C4-2B (cell line): ENCODE results near the gene INSL4.

Experiments
- H3K27ac ChIP-seq: fragments of 450-650 bp; 2 replicates; pipeline ENCODE4 v1.5.1; 2017
- CTCF ChIP-seq: fragments of 450-650 bp; conservative IDR thresholded peaks from 2 replicates; pipeline ENCODE4 v1.5.1; 2017; ENCODE audit warnings: mild to moderate bottlenecking
- ZFX ChIP-seq: fragments of 450-650 bp; IDR thresholded peaks from 2 replicates; pipeline ENCODE4 v1.6.1; 2017

INSL4 gene

DNA sequence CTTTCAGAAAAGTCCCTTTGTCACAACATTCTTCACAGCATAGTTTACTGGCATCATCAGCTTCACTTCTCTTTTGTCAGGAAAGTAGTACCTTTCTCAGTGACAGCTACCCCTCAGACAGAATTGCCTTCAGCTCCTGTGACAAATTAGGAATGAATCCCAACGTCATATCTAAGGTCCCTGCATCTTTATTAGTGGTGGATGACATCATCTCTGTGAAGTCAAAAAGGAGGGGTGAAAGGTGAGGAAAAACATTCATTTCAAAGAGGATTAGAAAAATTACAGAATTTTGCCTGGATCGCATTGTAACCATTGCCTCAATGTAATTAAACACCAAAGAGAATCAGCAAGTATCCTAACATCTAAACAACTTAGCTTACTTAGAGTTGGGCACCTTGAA, 37.9 kb upstream of the INSL4 start:
- no peak overlapping the region for H3K27ac ChIP-seq
- TF ChIP-seq CTCF (no peak), ZFX (no peak)

DNA sequence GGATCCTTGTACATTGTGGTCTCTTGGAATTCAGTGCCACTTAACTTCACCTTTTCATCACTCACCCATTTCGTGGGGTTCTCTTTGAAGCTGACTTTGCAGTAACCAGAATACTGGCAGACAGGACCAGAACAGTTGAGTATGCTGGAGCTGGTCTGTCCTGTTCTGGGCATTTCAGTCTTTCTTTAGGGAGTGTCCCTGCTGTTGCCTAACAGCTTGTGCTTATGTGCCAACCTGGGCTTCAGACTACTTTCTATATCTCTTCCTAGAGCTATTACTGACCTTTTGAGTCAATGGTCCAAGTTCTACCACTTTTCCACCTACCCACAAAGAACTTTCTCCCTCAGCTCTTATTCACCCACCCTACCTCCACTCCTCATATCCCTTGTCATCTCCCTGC, 35.8 kb upstream of the INSL4 start:
- TF ChIP-seq ZFX (no peak), CTCF (no peak)
- H3K27ac ChIP-seq = no peak overlapping the region

DNA sequence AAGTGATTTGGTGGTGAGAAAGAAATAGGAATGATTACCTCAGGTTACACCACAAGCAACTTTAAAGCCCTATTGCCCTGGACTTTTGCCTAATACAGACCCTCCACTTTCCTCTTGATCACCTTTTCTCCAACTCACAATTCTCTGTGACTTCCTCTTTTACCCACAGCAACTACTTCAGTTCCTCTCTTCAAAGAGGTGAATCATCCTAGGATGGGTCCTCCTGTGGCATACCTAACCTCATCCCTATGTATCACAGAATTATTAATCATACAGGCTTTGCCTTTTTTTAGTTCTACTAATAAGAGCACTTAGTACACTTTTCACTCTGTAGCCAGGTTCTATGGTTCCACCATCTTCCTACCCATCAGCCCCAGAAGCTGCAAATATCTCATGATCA, 26.1 kb upstream of the INSL4 start:
- TF ChIP-seq ZFX (no peak), CTCF (no peak)

GRCh38 chr9:5230554-5230953, 665 bp upstream of the INSL4 start:
- H3K27ac ChIP-seq = no peak overlapping the region
- TF ChIP-seq ZFX = no peak
- TF ChIP-seq CTCF = no peak

More for the DNA sequence above, 26.1 kb upstream of the INSL4 start:
- H3K27ac ChIP-seq = no peak overlapping the region

GRCh38 chr9:5263351-5264218, 32.4 kb downstream of the INSL4 start:
- no peak overlapping the region for H3K27ac ChIP-seq
- TF ChIP-seq CTCF (peak; percentile 52), ZFX (no peak)

GRCh38 chr9:5264219-5264595, 33.0 kb downstream of the INSL4 start:
- TF ChIP-seq CTCF (no peak), ZFX (no peak)

DNA sequence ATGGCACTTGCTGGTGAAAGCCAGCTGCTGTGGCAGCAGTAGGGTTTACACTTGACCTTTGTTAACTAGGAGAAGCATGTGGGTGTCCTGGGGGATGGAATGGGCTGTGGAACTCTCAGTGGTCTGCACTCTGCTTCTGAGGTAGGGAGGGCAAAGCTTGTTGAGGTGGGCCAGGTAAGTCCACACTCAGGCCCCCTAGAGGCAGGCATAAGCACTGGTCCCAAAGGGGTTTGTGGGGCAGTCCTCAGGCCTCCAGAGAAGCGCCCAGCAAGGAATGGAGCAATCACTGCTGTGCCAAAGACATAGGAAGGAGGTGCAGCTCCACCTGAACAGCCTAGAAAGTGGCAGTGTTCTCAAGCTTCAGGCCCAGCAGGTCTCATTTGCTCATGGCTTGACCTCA, 34.7 kb downstream of the INSL4 start:
- TF ChIP-seq ZFX = no peak
- no peak; the same call in none of the 2 replicates for TF ChIP-seq CTCF
- no peak overlapping the region for H3K27ac ChIP-seq

More at GRCh38 chr9:5264219-5264595, 33.0 kb downstream of the INSL4 start:
- H3K27ac ChIP-seq = no peak overlapping the region
